Fibroblast of lung (primary cell): ENCODE results near the gene PORCN.

Experiments
- CTCF ChIP-seq, 2 donors: IDR thresholded peaks in 1 of 2; conservative IDR thresholded peaks in 1 of 2; 1 replicate in 1 of 2; 2 replicates in 1 of 2; pipeline ENCODE4 v1.5.1; 2011 to 2012; ENCODE audit warnings: low read length in 2 of 2, control low read depth in 1 of 2, inconsistent platforms in 1 of 2, low read depth in 1 of 2, mild to moderate bottlenecking in 1 of 2
- EZH2 ChIP-seq: IDR thresholded peaks from 2 replicates; pipeline ENCODE4 v1.5.1; 2012; ENCODE audit warnings: low read length, control low read depth, mild to moderate bottlenecking; ENCODE audit errors: missing control alignments

GRCh38 chrX:48521353-48522243 lies 12.8 kb downstream of the PORCN start, which contains the start of gene EBP:
- no peak for TF ChIP-seq CTCF (conservative IDR thresholded peaks at IDR 0.05 in 1 of 2, IDR thresholded peaks at IDR 0.05 in 1 of 2; ENCODE audit: low read depth in 1 of 2, low read length in 2 of 2)
- TF ChIP-seq EZH2 = no peak
